GM21515 (cell line): Measurements from ENCODE around the gene IRF2.
A peak's percentile ranks its signal among the peaks of the same experiment; 100 is the strongest.

ENCODE experiments used
- ATAC-seq: cut with Tn5 transposase; IDR thresholded peaks from one replicate; pipeline ENCODE4 v1.9.1; 2021; ENCODE audit not compliant: unreplicated experiment

IRF2 gene

GRCh38 chr4:184409911-184410692 is 64.2 kb downstream of the IRF2 start:
- no peak for ATAC-seq

GRCh38 chr4:184409502-184409901 is 64.8 kb downstream of the IRF2 start:
- no peak for ATAC-seq

GRCh38 chr4:184408684-184409081 is 65.7 kb downstream of the IRF2 start:
- ATAC-seq, result no peak

GRCh38 chr4:184408021-184408683 is 66.2 kb downstream of the IRF2 start:
- no peak for ATAC-seq

- no peak for ATAC-seq
Observed at GRCh38 chr4:184406958-184407391, 67.4 kb downstream of the IRF2 start.

- no peak for ATAC-seq
Observed at GRCh38 chr4:184404047-184404446, 70.3 kb downstream of the IRF2 start.

- no peak for ATAC-seq
Observed at GRCh38 chr4:184403384-184403781, 71.0 kb downstream of the IRF2 start.

GRCh38 chr4:184402740-184403383 is 71.5 kb downstream of the IRF2 start:
- ATAC-seq, result no peak

GRCh38 chr4:184402239-184402638 is 72.1 kb downstream of the IRF2 start:
- no peak for ATAC-seq

GRCh38 chr4:184401397-184402171 is 72.8 kb downstream of the IRF2 start:
- ATAC-seq, result no peak

GRCh38 chr4:184400891-184401290 is 73.5 kb downstream of the IRF2 start:
- no peak for ATAC-seq

- ATAC-seq, result no peak
Observed at GRCh38 chr4:184400375-184400870, 73.9 kb downstream of the IRF2 start.

- ATAC-seq, result no peak
Observed at GRCh38 chr4:184399512-184399908, 74.8 kb downstream of the IRF2 start.

GRCh38 chr4:184398741-184399511 is 75.4 kb downstream of the IRF2 start:
- ATAC-seq, result no peak

GRCh38 chr4:184397516-184398163 is 76.7 kb downstream of the IRF2 start:
- no peak for ATAC-seq

- no peak for ATAC-seq
Observed at GRCh38 chr4:184396570-184397515, 77.5 kb downstream of the IRF2 start.

- peak; percentile 71 for ATAC-seq
Observed at GRCh38 chr4:184395971-184396391, 78.4 kb downstream of the IRF2 start.

GRCh38 chr4:184395451-184395917 is 78.9 kb downstream of the IRF2 start:
- ATAC-seq, result peak; percentile 10
